Type B pancreatic cell (in vitro differentiated cells): Measurements from ENCODE around the gene DDB1. TPM values are rescaled to one million over a fixed set of nuclear protein-coding genes. Genes with fewer than 3 reads are reported as not detected.
A peak's percentile ranks its signal among the peaks of the same experiment; 100 is the strongest.

Experiments
- DNase-seq: peaks from one replicate; pipeline ENCODE4 v3.0.0; 2021; ENCODE audit warnings: mixed read lengths; ENCODE audit not compliant: unreplicated experiment; ENCODE audit errors: extremely low spot score
- H3K27ac Mint-ChIP-seq: 2 replicates; pipeline ENCODE4 v1.8.0; 2021; ENCODE audit warnings: mild to moderate bottlenecking, mixed read lengths
- H3K27me3 Mint-ChIP-seq: 2 replicates; pipeline ENCODE4 v1.8.0; 2021; ENCODE audit warnings: mixed read lengths
- H3K36me3 Mint-ChIP-seq: 2 replicates; pipeline ENCODE4 v1.8.0; 2021; ENCODE audit warnings: mixed read lengths
- H3K4me1 Mint-ChIP-seq: one replicate; pipeline ENCODE4 v1.8.0; 2021; ENCODE audit warnings: mixed read lengths; ENCODE audit not compliant: unreplicated experiment
- H3K4me3 Mint-ChIP-seq: 2 replicates; pipeline ENCODE4 v1.8.0; 2021; ENCODE audit warnings: mild to moderate bottlenecking, mixed read lengths
- H3K9me3 Mint-ChIP-seq: 2 replicates; pipeline ENCODE4 v1.8.0; 2021; ENCODE audit warnings: mixed read lengths
- CTCF ChIP-seq: fragments of 200-600 bp; sonication (generic); conservative IDR thresholded peaks from 2 replicates; pipeline ENCODE4 v1.5.0; 2021; ENCODE audit warnings: antibody characterized with exemption, mild to moderate bottlenecking
- total RNA-seq: library from RNA; stranded (reverse); gene quantifications from 2 replicates; pipeline ENCODE4 v1.2.1, GENCODE V29; 2021; ENCODE audit warnings: low replicate concordance

The DDB1 gene
- total RNA-seq, 1 donor from 2014 or later, result 279 TPM

GRCh38 chr11:61333550-61334433, 887 bp upstream of the DDB1 start:
- Mint-ChIP-seq H3K36me3 (peaks cover 16% of the 10 kb centered on the region), H3K4me3 (peak overlapping the region; percentile 97), H3K27me3 (no peaks in the 10 kb centered on the region), H3K4me1 (peaks cover 45% of the 10 kb centered on the region), H3K27ac (peak overlapping the region; percentile 91), H3K9me3 (no peaks in the 10 kb centered on the region)
- no peak for TF ChIP-seq CTCF
- DNase-seq, result no peak

GRCh38 chr11:61332281-61332796, 566 bp downstream of the DDB1 start:
- peaks cover 45% of the 10 kb centered on the region for H3K4me1 Mint-ChIP-seq
- peak overlapping the region; percentile 91 for H3K27ac Mint-ChIP-seq
- H3K9me3 Mint-ChIP-seq, result no peaks in the 10 kb centered on the region
- no peak for TF ChIP-seq CTCF
- H3K27me3 Mint-ChIP-seq, result no peaks in the 10 kb centered on the region
- H3K36me3 Mint-ChIP-seq, result peaks cover 27% of the 10 kb centered on the region
- H3K4me3 Mint-ChIP-seq, result peak overlapping the region; percentile 97
- DNase-seq, result no peak

GRCh38 chr11:61331651-61332050, 1.3 kb downstream of the DDB1 start:
- H3K27ac Mint-ChIP-seq, result peak overlapping the region; percentile 91
- peaks cover 27% of the 10 kb centered on the region for H3K36me3 Mint-ChIP-seq
- H3K4me3 Mint-ChIP-seq, result peak overlapping the region; percentile 97
- DNase-seq, result no peak
- no peaks in the 10 kb centered on the region for H3K27me3 Mint-ChIP-seq
- no peak for TF ChIP-seq CTCF
- H3K9me3 Mint-ChIP-seq, result no peaks in the 10 kb centered on the region
- H3K4me1 Mint-ChIP-seq, result peaks cover 38% of the 10 kb centered on the region

GRCh38 chr11:61329871-61330270, 3.0 kb downstream of the DDB1 start:
- H3K27ac Mint-ChIP-seq, result peak overlapping the region; percentile 36
- no peak for TF ChIP-seq CTCF
- H3K4me3 Mint-ChIP-seq, result peak overlapping the region; percentile 53

GRCh38 chr11:61328351-61328750, 4.6 kb downstream of the DDB1 start:
- Mint-ChIP-seq H3K36me3 (peaks cover 37% of the 10 kb centered on the region), H3K4me1 (peaks cover 26% of the 10 kb centered on the region), H3K9me3 (no peaks in the 10 kb centered on the region), H3K27ac (peak overlapping the region; percentile 39), H3K27me3 (no peaks in the 10 kb centered on the region), H3K4me3 (no peak overlapping the region)
- no peak for TF ChIP-seq CTCF
- DNase-seq, result no peak

More at GRCh38 chr11:61329871-61330270, 3.0 kb downstream of the DDB1 start:
- H3K9me3 Mint-ChIP-seq, result no peaks in the 10 kb centered on the region
- no peak for DNase-seq
- H3K36me3 Mint-ChIP-seq, result peaks cover 30% of the 10 kb centered on the region
- H3K4me1 Mint-ChIP-seq, result peaks cover 30% of the 10 kb centered on the region
- no peaks in the 10 kb centered on the region for H3K27me3 Mint-ChIP-seq
